Measurements from ENCODE around the gene CLASP1. TPM values are rescaled to one million over a fixed set of nuclear protein-coding genes. Genes with fewer than 3 reads are reported as not detected.

The CLASP1 gene
- polyA plus RNA-seq, 1 experiment: 12.8 TPM

DNA sequence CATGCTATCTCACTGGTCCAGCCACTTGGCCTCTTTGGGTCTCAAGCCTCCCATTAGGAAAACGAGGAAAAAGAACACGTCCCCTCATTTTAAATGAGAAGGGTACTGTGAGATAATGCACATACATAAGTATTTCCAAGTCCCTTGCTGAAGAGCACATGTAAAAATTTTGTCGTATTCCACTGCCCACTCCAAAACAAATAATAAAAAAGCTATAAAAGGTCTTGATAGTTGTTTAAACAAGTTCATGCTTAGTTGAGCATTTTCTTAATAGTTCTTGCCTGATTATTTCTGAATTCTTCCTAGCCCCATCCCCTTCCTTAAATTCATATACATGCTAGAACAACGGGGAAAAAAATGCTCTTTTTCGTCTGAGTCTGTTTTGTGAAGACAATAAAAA is 228.8 kb downstream of the CLASP1 start:
- POLR2A ChIA-PET: no interaction called here
- DNase-seq (ENCODE audit: low read depth, low spot score): no peak
- Histone ChIP-seq H3K27ac (ENCODE audit: low read depth, low read length) (no peak overlapping the region), H3K4me3 (ENCODE audit: low read depth, low read length) (no peak overlapping the region), H3K9me3 (ENCODE audit: control insufficient read depth, insufficient read depth, low read length) (no peaks in the 10 kb centered on the region), H3K27me3 (ENCODE audit: control insufficient read depth, insufficient read depth, low read length) (no peaks in the 10 kb centered on the region)
- TF ChIP-seq, protein P1, sequence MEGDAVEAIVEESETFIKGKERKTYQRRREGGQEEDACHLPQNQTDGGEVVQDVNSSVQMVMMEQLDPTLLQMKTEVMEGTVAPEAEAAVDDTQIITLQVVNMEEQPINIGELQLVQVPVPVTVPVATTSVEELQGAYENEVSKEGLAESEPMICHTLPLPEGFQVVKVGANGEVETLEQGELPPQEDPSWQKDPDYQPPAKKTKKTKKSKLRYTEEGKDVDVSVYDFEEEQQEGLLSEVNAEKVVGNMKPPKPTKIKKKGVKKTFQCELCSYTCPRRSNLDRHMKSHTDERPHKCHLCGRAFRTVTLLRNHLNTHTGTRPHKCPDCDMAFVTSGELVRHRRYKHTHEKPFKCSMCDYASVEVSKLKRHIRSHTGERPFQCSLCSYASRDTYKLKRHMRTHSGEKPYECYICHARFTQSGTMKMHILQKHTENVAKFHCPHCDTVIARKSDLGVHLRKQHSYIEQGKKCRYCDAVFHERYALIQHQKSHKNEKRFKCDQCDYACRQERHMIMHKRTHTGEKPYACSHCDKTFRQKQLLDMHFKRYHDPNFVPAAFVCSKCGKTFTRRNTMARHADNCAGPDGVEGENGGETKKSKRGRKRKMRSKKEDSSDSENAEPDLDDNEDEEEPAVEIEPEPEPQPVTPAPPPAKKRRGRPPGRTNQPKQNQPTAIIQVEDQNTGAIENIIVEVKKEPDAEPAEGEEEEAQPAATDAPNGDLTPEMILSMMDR (IDR thresholded peaks at IDR 0.05; ENCODE audit: low read depth, low read length): no peak
- CTCF ChIA-PET: interaction anchor here (0.6 to 4.3 kb wide), 4 partner anchors 9 to 64 kb away, joined by 3 to 19 read pairs (median 4); no protein-coding TSS in a partner anchor

DNA sequence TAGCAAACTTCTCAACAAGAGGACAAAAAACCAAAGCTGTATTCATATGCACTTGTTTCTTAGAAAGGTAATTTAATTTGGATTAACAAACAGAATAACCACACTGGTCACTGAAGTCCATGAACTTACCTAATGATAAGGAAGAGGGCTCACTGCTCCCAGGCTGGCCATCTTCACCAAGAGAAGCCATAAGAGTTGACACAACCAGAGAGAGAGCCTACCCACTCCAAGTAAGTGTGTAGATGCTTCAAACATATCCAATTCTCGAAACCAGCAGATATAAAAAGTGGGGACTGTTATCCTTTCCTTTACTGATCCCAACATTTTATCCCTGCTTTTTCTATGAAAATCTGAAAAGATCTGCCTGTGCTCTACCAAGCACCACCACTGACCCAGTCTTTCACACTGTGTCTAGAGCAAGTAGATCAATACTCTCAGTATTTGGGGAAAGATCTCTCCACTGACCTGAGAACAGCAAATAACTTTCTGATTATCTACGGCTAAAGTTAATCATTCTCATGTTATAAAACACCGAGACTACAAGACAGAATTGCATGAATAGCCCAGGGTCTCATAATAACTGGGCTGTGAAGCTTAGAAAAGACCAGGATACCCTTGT is 230.1 kb downstream of the CLASP1 start:
- TF ChIP-seq, protein P1 (IDR thresholded peaks at IDR 0.05; ENCODE audit: low read depth, low read length): no peak
- no peak for DNase-seq (ENCODE audit: low read depth, low spot score)
- no peak overlapping the region for H3K27ac ChIP-seq (ENCODE audit: low read depth, low read length)
- ChIA-PET CTCF (interaction anchor here (1.1 to 4.3 kb wide), 3 partner anchors 12 to 63 kb away, joined by 3 to 19 read pairs (median 4); no protein-coding TSS in a partner anchor), POLR2A (interaction anchor here (0.7 kb wide), 2 partner anchors 14 to 39 kb away, joined by 3 to 4 read pairs; no protein-coding TSS in a partner anchor)
- H3K27me3 ChIP-seq (ENCODE audit: control insufficient read depth, insufficient read depth, low read length): no peaks in the 10 kb centered on the region
- no peaks in the 10 kb centered on the region for H3K9me3 ChIP-seq (ENCODE audit: control insufficient read depth, insufficient read depth, low read length)
- no peak overlapping the region for H3K4me3 ChIP-seq (ENCODE audit: low read depth, low read length)

DNA sequence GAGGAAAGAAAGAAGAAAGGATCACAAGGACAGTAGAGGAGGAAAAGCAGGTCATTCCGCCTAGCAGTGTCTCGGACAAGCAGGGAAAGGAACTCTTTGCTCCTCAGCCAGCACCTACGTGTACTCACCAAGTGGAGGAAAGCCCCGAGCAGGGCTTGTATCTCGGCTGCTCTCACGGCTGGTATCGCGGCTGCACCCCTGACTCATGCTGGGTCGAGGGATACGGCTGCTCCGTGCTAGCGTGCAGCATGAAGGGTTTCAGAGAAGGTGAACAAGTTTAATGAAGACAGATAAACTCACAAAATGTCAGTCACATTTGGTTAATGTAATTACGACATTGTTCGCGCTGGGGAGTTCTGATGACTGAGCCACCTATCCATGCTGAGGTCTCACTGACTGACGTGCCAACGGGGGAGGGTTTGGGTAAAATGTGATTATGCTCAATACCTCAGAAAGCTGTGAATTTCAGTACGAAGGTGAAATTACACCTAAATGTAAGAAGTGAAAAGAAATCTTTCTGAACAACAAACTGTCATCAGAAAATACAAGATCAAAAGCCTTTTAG is 230.7 kb downstream of the CLASP1 start:
- Histone ChIP-seq H3K27ac (ENCODE audit: low read depth, low read length) (no peak overlapping the region), H3K27me3 (ENCODE audit: control insufficient read depth, insufficient read depth, low read length) (no peaks in the 10 kb centered on the region), H3K4me3 (ENCODE audit: low read depth, low read length) (no peak overlapping the region), H3K9me3 (ENCODE audit: control insufficient read depth, insufficient read depth, low read length) (no peaks in the 10 kb centered on the region)
- TF ChIP-seq, protein P1 (IDR thresholded peaks at IDR 0.05; ENCODE audit: low read depth, low read length): no peak
- ChIA-PET CTCF (interaction anchor here (1.1 to 4.3 kb wide), 2 partner anchors 12 to 16 kb away, joined by 3 to 19 read pairs; no protein-coding TSS in a partner anchor), POLR2A (no interaction called here)
- DNase-seq (ENCODE audit: low read depth, low spot score): no peak

DNA sequence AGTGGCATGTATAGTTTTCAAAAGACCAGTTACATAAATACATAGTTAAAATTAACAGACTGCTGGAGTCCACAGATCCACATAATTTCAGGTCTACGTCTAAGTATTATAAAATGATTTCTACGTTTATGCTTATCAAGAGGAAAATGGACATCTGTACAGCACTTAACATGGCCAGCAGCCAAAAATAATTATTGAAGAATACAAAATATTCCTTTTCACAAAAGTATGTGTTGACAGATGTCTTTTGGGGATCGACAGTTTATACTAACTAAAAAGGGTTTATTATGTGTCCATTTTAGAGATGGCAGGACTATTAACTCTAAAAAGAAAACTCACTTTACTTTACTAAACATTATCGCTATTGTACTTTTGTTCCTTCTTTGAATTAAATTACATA is 231.4 kb downstream of the CLASP1 start:
- TF ChIP-seq, protein P1 (IDR thresholded peaks at IDR 0.05; ENCODE audit: low read depth, low read length): no peak
- no peak for DNase-seq (ENCODE audit: low read depth, low spot score)
- Histone ChIP-seq H3K4me3 (ENCODE audit: low read depth, low read length) (no peak overlapping the region), H3K27me3 (ENCODE audit: control insufficient read depth, insufficient read depth, low read length) (no peaks in the 10 kb centered on the region), H3K9me3 (ENCODE audit: control insufficient read depth, insufficient read depth, low read length) (no peaks in the 10 kb centered on the region), H3K27ac (ENCODE audit: low read depth, low read length) (no peak overlapping the region)
- ChIA-PET POLR2A (no interaction called here), CTCF (no interaction called here)

DNA sequence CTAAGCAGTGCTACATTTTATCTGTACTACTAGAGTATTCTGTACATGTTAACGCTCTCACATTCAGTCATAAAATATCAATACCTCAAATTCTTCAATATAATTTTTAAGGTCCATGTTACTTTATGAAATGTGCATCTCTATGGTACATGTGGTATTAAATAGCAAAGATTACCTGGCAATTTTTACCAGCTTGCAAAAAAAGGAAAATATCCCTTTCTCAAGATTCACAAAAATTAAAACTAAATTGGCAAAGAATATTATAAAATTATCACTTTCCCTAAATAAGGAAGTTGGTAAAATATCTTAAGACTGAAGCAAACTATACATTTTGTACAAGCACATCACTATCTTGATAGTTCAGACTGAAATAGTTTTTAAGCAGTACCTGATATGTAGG is 233.5 kb downstream of the CLASP1 start:
- TF ChIP-seq, protein P1 (IDR thresholded peaks at IDR 0.05; ENCODE audit: low read depth, low read length): no peak
- DNase-seq (ENCODE audit: low read depth, low spot score): no peak
- no peaks in the 10 kb centered on the region for H3K27me3 ChIP-seq (ENCODE audit: control insufficient read depth, insufficient read depth, low read length)
- H3K9me3 ChIP-seq (ENCODE audit: control insufficient read depth, insufficient read depth, low read length): no peaks in the 10 kb centered on the region
- POLR2A ChIA-PET: no interaction called here
- CTCF ChIA-PET: interaction anchor here (1.0 to 1.4 kb wide), 2 partner anchors 13 to 14 kb away, joined by 5 read pairs; no protein-coding TSS in a partner anchor
- H3K4me3 ChIP-seq (ENCODE audit: low read depth, low read length): no peak overlapping the region
- H3K27ac ChIP-seq (ENCODE audit: low read depth, low read length): no peak overlapping the region
